GM19099 (cell line): ENCODE measurements around the gene APOOL.

Experiments
- POLR2A ChIP-seq: IDR thresholded peaks from 3 replicates; pipeline ENCODE4 v1.6.1; 2011; ENCODE audit warnings: low read depth; ENCODE audit not compliant: insufficient read length; ENCODE audit errors: extremely low read depth

Gene APOOL

DNA sequence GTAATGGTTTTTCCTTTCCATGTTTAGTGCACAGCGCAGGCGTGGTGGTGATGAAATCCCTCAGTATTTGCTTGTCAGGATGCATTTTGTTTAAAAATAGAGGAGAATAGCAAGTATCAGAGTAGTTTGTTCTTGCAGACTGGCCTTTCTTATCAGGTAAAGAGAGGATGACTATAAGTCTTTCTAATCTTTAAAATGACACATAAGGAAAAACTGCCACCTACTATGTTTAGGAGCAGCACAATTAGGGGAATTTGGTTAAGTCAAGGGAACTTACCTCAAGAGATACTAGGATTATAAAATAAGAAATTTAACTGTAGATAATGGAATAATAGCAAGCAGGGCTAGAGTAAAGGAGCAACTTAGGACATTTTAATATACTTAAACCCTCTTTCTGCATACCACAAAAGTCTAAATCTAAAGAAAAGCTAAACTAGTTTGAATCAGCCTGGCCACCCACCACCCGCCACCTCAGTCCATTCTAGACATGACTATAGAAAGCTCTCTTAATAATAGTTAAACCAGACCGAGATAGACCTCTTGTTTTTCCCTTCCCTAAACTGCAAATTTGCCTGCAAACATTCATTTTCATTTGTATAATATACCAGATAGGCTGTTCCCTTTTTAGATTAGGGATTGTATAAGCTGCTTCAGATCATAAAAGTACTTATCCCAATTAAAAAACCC, 62.0 kb downstream of the APOOL start:
- no peak for TF ChIP-seq POLR2A

DNA sequence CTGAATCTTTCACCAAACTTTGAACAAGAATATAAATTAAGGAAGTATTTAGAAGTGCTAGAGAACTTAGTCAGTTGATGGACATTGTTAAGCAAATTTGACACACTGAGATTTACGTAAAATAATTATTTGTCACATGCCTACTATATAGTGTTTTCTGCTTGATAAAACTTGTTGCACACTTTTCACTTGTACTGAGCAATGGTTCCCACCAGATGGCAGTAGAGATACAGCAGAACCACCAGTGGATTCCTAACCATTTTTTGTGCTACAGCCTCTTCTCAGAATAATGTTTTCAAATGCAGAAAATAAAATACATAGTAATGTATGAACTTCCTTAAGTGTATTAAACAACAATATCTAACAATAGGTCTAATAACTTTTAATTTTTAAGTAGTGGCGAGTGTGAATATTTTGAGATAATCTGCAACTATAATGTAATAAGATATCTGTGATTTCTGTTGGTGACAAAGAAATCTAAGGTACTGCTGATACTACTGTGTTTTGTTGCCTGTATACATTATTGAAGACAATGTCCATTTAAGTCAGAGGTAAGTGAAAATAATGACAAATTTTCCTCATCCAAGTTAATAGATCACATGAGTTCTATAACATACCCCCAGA, 81.2 kb downstream of the APOOL start:
- TF ChIP-seq POLR2A = no peak

DNA sequence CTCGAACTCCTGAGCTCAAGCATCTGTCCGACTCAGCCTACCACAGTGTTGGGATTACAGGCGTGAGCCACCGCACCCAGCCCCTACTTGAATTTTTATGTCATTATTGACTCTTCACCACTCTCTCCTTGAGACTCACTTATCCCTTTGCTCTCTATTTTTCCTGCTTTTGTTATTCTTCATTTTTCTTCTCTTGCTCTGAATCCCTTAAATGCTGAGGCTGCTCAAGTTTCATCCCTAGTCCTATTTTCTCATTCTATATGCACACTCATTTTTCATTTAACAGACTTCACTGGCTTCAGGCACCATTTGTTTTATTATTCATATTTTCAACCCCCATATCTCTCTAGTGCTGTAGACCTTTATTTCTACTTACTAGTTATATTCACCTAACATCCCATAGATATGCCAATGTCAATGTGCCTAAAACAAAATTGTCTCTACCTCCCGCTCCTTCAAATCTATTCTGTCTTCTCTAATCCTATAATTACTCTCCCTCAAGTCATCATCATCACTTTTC, 85.7 kb downstream of the APOOL start:
- no peak for TF ChIP-seq POLR2A

DNA sequence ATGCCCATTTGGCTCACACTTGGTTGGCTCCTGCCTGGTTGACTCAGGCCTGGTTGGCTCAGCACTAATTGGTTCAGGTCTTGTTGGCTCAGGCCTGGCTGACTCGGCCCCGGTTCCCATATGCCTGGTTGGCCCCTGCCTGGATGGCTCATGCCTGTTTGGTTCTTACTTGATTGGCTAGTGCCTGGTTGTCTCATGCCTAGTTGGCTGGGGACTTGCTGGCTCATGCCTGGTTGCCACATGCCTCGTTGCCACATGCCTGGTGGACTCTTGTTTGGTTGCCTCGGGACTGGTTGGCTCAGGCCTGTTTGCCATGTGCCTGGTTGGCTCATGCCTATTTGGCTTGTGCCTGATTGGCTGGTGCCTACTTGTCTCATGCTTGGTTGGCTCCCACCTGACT, 103.7 kb downstream of the APOOL start:
- no peak for TF ChIP-seq POLR2A

DNA sequence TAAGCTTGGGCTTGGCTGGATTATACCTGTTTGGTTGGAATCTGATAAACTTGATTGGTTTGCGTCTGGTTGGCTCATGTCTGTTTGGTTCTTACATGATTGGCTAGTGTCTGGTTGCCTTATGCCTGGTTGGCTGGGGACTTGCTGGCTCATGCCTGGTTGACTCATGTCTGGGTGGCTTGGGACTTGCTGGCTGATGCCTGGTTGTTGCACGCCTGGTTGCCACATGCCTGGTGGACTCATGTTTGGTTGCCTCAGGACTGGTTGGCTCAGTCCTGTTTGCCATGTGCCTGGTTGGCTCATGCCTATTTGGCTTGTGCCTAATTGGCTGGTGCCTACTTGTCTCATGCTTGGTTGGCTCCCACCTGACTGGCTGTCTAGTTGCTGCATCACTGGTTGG, 104.5 kb downstream of the APOOL start:
- TF ChIP-seq POLR2A = no peak

DNA sequence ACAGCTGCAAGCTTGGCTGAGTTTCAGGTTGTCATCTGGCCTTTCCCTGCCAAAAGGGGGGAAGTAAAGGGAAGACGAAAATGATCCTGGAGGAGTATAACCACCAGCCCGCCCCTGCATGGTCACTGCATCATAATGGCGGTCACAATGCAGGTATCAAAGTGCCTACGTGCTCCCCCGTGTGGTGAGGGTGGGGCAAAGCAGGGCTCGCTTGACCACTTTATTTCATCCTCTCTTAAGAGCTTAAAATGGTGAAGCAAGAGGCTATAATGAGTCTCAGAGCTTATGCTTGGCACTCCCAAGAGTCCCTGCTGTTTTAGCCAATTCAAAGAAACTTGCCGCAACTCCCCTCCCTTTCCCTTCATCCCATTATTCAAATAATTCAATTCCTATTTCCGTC, 105.6 kb downstream of the APOOL start:
- no peak for TF ChIP-seq POLR2A

DNA sequence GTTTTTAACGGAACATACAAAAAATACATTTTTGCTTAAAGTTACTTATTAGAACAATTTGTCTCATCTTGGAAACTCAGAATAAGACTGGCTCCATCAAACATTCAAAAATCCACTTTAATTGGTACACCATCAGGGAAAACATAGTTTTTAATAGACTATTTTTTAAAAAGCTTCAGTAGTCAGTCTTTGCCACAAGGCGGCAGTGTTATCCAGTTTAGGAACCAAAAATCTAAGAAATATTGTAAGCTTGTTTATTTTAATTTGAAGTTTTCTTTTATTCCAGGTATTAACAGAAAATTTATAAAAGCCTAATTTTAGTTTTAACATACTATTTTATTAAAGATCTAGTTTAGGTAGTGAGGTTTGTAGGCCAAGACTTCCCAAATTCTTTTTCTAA, 107.7 kb downstream of the APOOL start:
- no peak for TF ChIP-seq POLR2A

DNA sequence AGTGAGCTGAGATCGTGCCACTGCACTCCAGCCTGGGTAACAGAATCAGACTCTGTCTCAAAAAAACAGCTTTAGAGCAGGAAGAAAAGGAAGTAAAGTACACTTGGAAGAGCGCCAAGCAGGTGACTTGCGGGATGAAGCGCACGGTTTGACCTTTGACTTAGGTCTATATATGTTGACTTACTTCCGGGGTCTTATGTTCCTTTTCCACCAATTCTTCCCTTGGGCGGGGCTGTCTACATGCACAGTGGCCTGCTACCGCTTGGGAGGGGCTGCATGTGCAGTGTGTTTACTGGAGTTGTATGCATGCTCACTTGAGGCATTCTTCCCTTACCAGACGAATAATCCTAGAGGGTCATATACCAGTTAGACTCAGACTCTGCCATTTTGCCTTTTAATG, 108.6 kb downstream of the APOOL start:
- no peak for TF ChIP-seq POLR2A

DNA sequence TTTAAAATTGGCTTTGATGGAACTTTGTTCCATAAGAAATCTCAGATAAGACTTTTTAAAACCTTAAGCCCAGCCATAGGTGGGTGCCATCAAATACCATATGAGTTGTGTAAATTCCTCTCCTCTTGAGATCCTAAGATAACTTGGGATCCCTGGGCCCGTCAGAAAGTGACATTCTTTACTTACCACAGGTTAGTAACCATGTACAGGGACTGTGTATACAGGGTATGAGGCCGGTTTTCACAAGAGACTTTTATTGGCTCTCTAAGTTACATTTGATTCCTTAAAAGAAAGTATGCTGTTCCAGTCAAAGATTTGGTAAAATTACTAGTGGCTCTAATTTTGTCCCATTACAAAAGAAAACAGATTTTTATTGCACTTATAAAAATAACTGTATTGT, 110.1 kb downstream of the APOOL start:
- TF ChIP-seq POLR2A = no peak

DNA sequence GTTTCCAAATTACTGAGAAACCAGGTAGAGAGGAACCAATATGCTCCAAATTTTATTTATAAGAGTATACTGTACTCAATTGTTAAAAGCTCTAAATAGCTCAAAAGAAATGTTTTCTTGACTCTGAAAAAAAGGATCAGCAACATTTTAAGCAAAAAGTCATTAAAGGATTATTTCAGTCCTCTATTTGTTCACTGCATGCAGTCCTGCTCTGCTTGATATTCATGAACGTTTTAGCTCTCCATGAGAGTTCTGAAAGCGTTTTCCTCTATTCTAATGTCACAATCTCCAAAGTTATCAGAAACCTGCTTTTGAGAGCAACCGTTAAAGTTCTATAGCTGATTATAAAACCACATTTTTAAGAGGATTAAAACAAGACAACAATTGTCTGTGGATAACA, 110.5 kb downstream of the APOOL start:
- TF ChIP-seq POLR2A = no peak

DNA sequence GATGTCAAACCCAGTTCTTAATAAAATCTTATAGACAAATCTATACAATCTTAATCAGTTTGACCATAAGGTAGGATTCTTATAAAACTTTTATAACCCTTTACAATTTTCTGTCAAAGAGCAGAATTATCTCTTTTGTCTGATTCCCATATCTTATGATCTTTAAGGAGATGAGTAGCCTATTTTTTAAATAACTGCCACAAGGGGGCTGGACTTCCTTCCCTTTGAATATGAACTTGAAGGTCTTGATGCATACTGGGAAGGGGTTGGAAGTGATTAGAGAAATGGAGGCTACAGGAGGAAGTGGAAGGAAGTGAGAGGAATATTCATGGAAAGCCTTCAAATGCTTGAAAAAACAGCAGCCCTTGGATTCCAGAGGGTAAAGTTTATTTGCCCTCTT, 111.1 kb downstream of the APOOL start:
- TF ChIP-seq POLR2A = no peak

DNA sequence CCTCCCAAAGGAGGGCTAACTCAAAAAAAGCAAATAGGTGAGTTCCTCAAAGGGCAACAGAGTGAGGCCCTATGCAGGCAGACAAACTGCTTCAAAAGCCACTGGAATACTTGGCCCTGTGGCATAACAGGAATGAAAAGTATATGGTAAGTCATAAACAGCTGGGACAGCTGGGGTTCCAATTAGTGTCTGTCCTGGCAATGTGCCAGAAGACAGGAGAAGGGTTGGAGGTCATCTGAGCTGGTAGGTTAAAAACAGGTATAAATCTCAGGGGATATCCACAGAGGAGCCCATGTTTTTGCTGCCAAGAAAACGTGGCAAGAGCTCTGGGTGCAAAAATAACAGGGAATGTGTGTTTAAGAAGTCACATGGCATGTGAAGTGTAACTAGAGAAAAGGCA, 111.6 kb downstream of the APOOL start:
- no peak for TF ChIP-seq POLR2A

DNA sequence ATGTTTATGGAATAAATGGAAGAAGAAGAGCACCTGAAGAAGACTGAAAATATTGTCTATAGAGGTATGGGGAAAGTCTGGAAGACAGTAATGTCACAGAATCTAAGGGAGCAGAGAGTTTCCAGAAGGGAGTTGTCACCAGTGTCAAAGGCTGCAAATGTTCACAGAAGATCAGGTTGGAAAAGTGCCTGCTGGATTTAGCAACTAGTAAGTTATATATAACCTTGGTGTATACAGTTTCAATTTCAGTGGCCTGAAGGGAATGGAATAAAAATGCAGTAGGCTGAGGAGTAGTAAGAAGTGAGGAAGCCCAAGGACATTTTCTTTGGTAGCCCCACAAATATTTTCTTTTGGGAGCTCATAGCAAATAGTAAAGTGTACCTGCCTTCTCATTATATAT, 132.7 kb downstream of the APOOL start:
- TF ChIP-seq POLR2A = no peak

DNA sequence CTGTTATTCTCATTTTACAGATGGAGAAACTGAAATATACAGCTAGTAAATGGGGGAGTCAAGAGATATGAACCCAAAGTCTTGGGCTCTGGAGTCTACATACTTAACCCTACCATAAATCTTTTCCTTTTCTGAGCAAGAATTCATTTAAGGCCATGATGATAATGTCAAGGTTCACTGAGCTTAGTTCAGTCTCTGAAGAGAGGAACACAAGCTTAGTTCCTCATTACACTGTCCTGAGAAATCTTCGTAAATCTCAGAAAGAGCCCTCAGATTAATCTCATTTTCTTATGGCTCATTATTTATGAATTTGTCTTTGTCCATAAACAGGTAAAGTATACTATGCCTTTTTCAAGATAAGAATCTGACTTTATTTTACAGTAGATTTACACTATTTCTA, 135.7 kb downstream of the APOOL start:
- no peak for TF ChIP-seq POLR2A

DNA sequence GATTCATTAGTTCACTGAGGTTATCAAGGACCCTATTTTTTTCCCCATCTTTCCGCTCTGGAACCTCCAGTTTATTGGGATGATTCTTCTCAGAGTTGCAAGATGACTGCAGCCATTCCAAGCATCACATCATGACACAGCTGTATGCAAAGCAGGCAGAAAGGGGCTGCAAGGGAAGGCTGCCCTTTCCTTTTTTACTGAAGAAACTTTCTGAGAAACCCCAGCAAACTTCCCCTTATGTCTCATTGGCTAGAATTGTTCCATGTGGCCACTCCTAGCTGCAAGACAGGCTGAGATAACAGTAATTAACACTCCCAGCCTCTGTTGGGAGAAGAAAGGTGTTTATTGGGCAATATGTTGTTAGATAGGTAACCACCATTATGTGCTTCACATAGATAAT, 137.3 kb downstream of the APOOL start:
- no peak for TF ChIP-seq POLR2A
